ENCODE results near the gene WNT1.

WNT1 gene

GRCh38 chr12:49031573-49032161 lies 53.5 kb downstream of the WNT1 start:
- no peak for DNase-seq

Data from activated CD4-positive, alpha-beta T cell treated with anti-CD3 and anti-CD28 coated beads, Interleukin-2, amount 50 U/mL, for 48 hours (primary cell).